ENCODE data around the gene PIP4K2A. TPM values are rescaled to one million over a fixed set of nuclear protein-coding genes. Genes with fewer than 3 reads are reported as not detected.

PIP4K2A gene
- total and polyA plus RNA-seq, 2 experiments from 2014 or later, result 39.9 to 40.1 TPM

- no peaks in the 10 kb centered on the region for H3F3A ChIP-seq (replicated peaks; ENCODE audit: low read depth)
- H3K36me3 ChIP-seq (ENCODE audit: insufficient read depth), result no peaks in the 10 kb centered on the region
- TF ChIP-seq EZH2phosphoT487 (IDR thresholded peaks at IDR 0.05; ENCODE audit: unreplicated experiment) (no peak), POLR2AphosphoS5 (IDR thresholded peaks at IDR 0.05; ENCODE audit: low read depth) (no peak), ZNF331 (CRISPR knock-in tag; IDR thresholded peaks at IDR 0.05; ENCODE audit: low read depth) (no peak), JUNB (IDR thresholded peaks at IDR 0.05; ENCODE audit: unreplicated experiment) (no peak), STAT1 (IDR thresholded peaks at IDR 0.05; ENCODE audit: unreplicated experiment) (no peak), ZNF114 (CRISPR knock-in tag; IDR thresholded peaks at IDR 0.05) (no peak), CREB1 (CRISPR knock-in tag; IDR thresholded peaks at IDR 0.05; ENCODE audit: low read depth) (no peak), NANOG (IDR thresholded peaks at IDR 0.05; ENCODE audit: borderline replicate concordance) (no peak)
- TF ChIP-seq, protein P1, sequence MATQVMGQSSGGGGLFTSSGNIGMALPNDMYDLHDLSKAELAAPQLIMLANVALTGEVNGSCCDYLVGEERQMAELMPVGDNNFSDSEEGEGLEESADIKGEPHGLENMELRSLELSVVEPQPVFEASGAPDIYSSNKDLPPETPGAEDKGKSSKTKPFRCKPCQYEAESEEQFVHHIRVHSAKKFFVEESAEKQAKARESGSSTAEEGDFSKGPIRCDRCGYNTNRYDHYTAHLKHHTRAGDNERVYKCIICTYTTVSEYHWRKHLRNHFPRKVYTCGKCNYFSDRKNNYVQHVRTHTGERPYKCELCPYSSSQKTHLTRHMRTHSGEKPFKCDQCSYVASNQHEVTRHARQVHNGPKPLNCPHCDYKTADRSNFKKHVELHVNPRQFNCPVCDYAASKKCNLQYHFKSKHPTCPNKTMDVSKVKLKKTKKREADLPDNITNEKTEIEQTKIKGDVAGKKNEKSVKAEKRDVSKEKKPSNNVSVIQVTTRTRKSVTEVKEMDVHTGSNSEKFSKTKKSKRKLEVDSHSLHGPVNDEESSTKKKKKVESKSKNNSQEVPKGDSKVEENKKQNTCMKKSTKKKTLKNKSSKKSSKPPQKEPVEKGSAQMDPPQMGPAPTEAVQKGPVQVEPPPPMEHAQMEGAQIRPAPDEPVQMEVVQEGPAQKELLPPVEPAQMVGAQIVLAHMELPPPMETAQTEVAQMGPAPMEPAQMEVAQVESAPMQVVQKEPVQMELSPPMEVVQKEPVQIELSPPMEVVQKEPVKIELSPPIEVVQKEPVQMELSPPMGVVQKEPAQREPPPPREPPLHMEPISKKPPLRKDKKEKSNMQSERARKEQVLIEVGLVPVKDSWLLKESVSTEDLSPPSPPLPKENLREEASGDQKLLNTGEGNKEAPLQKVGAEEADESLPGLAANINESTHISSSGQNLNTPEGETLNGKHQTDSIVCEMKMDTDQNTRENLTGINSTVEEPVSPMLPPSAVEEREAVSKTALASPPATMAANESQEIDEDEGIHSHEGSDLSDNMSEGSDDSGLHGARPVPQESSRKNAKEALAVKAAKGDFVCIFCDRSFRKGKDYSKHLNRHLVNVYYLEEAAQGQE (IDR thresholded peaks at IDR 0.05; ENCODE audit: unreplicated experiment), result no peak
- TF ChIP-seq, protein P2, sequence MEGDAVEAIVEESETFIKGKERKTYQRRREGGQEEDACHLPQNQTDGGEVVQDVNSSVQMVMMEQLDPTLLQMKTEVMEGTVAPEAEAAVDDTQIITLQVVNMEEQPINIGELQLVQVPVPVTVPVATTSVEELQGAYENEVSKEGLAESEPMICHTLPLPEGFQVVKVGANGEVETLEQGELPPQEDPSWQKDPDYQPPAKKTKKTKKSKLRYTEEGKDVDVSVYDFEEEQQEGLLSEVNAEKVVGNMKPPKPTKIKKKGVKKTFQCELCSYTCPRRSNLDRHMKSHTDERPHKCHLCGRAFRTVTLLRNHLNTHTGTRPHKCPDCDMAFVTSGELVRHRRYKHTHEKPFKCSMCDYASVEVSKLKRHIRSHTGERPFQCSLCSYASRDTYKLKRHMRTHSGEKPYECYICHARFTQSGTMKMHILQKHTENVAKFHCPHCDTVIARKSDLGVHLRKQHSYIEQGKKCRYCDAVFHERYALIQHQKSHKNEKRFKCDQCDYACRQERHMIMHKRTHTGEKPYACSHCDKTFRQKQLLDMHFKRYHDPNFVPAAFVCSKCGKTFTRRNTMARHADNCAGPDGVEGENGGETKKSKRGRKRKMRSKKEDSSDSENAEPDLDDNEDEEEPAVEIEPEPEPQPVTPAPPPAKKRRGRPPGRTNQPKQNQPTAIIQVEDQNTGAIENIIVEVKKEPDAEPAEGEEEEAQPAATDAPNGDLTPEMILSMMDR (conservative IDR thresholded peaks at IDR 0.05; ENCODE audit: low read depth in 2 of 2), result no peak
- TF ChIP-seq, protein P3, sequence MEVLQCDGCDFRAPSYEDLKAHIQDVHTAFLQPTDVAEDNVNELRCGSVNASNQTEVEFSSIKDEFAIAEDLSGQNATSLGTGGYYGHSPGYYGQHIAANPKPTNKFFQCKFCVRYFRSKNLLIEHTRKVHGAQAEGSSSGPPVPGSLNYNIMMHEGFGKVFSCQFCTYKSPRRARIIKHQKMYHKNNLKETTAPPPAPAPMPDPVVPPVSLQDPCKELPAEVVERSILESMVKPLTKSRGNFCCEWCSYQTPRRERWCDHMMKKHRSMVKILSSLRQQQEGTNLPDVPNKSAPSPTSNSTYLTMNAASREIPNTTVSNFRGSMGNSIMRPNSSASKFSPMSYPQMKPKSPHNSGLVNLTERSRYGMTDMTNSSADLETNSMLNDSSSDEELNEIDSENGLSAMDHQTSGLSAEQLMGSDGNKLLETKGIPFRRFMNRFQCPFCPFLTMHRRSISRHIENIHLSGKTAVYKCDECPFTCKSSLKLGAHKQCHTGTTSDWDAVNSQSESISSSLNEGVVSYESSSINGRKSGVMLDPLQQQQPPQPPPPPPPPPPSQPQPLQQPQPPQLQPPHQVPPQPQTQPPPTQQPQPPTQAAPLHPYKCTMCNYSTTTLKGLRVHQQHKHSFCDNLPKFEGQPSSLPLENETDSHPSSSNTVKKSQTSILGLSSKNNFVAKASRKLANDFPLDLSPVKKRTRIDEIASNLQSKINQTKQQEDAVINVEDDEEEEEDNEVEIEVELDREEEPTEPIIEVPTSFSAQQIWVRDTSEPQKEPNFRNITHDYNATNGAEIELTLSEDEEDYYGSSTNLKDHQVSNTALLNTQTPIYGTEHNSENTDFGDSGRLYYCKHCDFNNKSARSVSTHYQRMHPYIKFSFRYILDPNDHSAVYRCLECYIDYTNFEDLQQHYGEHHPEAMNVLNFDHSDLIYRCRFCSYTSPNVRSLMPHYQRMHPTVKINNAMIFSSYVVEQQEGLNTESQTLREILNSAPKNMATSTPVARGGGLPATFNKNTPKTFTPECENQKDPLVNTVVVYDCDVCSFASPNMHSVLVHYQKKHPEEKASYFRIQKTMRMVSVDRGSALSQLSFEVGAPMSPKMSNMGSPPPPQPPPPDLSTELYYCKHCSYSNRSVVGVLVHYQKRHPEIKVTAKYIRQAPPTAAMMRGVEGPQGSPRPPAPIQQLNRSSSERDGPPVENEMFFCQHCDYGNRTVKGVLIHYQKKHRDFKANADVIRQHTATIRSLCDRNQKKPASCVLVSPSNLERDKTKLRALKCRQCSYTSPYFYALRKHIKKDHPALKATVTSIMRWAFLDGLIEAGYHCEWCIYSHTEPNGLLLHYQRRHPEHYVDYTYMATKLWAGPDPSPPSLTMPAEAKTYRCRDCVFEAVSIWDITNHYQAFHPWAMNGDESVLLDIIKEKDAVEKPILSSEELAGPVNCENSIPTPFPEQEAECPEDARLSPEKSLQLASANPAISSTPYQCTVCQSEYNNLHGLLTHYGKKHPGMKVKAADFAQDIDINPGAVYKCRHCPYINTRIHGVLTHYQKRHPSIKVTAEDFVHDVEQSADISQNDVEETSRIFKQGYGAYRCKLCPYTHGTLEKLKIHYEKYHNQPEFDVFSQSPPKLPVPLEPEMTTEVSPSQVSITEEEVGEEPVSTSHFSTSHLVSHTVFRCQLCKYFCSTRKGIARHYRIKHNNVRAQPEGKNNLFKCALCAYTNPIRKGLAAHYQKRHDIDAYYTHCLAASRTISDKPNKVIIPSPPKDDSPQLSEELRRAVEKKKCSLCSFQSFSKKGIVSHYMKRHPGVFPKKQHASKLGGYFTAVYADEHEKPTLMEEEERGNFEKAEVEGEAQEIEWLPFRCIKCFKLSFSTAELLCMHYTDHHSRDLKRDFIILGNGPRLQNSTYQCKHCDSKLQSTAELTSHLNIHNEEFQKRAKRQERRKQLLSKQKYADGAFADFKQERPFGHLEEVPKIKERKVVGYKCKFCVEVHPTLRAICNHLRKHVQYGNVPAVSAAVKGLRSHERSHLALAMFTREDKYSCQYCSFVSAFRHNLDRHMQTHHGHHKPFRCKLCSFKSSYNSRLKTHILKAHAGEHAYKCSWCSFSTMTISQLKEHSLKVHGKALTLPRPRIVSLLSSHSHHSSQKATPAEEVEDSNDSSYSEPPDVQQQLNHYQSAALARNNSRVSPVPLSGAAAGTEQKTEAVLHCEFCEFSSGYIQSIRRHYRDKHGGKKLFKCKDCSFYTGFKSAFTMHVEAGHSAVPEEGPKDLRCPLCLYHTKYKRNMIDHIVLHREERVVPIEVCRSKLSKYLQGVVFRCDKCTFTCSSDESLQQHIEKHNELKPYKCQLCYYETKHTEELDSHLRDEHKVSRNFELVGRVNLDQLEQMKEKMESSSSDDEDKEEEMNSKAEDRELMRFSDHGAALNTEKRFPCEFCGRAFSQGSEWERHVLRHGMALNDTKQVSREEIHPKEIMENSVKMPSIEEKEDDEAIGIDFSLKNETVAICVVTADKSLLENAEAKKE (CRISPR knock-in tag; IDR thresholded peaks at IDR 0.05), result no peak
- H3K4me1 Mint-ChIP-seq, result peaks cover 9% of the 10 kb centered on the region
- no peaks in the 10 kb centered on the region for H4K20me1 ChIP-seq (replicated peaks; ENCODE audit: insufficient read depth)
- no peak overlapping the region for H3K4me3 Mint-ChIP-seq
- peaks cover under 1% of the 10 kb centered on the region; the same call in 1 of the 2 replicates for H3K27me3 ChIP-seq (ENCODE audit: insufficient read depth)
- no peaks in the 10 kb centered on the region for H3K79me2 ChIP-seq (replicated peaks; ENCODE audit: insufficient read depth)
- ATAC-seq (no peak), DNase-seq (ENCODE audit: low spot score) (no peak)
- H3K4me3 ChIP-seq, result no peak overlapping the region
- H3K36me3 Mint-ChIP-seq (ENCODE audit: low read depth), result no peaks in the 10 kb centered on the region
- no peak overlapping the region for H3K4me2 ChIP-seq
- H3K4me1 ChIP-seq (ENCODE audit: insufficient read depth), result no peaks in the 10 kb centered on the region; the same call in 1 of the 2 replicates
- H2AFZ ChIP-seq, result no peak overlapping the region
- H3K9me2 ChIP-seq (ENCODE audit: insufficient read depth), result no peaks in the 10 kb centered on the region
- H3K27ac Mint-ChIP-seq, result no peak overlapping the region
- H3K27ac ChIP-seq (ENCODE audit: low read depth), result no peak overlapping the region
- no peaks in the 10 kb centered on the region for H3K9me3 Mint-ChIP-seq
- peaks cover 7% of the 10 kb centered on the region for H3K27me3 Mint-ChIP-seq (ENCODE audit: insufficient read depth, low read depth, poor library complexity)
These were observed 6.3 kb upstream of the PIP4K2A start for GRCh38 chr10:22720667-22721066.
